ENCODE results near the gene ADAMTSL1. TPM values are rescaled to one million over a fixed set of nuclear protein-coding genes. Genes with fewer than 3 reads are reported as not detected.

ADAMTSL1 gene
- total and polyA plus RNA-seq, 2 of the 13 experiments (the other 11 are each of a cell fraction or from before 2014, with no cell fraction given) = not detected

DNA sequence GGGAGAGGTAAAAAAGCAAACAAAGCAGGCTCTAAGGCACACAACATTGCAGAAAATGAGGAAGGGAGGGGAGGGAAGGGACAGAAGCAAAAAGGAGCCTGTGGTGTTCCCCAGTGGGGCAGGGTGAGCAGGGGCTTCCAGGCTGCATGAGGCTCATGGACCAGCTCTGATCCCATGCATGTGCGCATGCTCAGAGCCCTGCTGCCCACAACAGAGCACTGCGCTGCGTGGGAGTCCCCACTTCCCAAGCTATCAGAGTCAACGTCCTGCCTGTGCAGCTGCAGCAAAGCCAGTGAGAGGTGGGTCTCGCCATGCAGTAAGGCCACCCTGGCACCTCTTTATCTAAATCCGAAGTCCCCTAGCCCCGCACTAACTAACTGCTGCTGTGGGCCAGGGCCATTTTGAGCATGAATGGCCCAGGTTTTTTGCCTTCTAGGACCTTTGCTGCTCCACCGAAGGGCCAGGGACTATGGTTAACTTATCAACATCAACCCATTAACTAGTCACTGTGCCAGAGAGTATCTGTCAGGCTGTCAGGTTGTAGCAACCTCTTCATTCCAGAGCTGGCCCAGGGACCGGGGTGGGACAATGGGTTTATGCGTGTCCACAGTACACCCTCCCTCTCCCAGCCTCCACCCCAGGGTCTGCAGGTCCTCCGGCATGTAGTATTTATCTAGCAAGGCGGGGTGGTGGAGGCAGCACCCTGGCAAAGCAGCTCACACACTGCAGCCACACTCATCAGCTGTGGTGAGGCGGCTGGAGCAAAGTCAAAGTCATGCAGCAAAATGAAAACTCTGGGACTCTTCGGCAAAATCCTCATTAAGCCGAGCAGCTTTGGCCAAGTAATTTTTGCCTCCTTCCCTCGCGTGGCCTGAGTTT is 435.4 kb downstream of the ADAMTSL1 start:
- no peaks in the 10 kb centered on the region for H3K9me3 ChIP-seq (ENCODE audit: low read length)
- ChIA-PET CTCF (ENCODE audit: low intra/inter-chr PET ratio, low total read pairs) (no interaction called here), POLR2A (no interaction called here)
- peaks cover 0 to 26% of the 10 kb centered on the region in 2 experiments; a peak in 3 of 5 replicates for H3K27me3 ChIP-seq (ENCODE audit: control insufficient read depth in 1 of 2, insufficient read depth in 2 of 2, low read length in 2 of 2)
- H3K4me2 ChIP-seq (ENCODE audit: low read depth, low read length) = no peak overlapping the region
- no peaks in the 10 kb centered on the region for H3K36me3 ChIP-seq (replicated peaks in 1 of 2; ENCODE audit: control insufficient read depth in 1 of 2, insufficient read depth in 2 of 2, low read length in 2 of 2)
- FAIRE-seq (no peak), DNase-seq (ENCODE audit: low spot score) (no peak), ATAC-seq (peak; percentile 53; the same call in 2 of the 3 replicates)
- H3K79me2 ChIP-seq (ENCODE audit: insufficient read depth, low read length) = no peaks in the 10 kb centered on the region
- no peak overlapping the region for H3K4me3 ChIP-seq (replicated peaks in 1 of 3; ENCODE audit: insufficient read depth in 1 of 3, low read depth in 2 of 3, low read length in 3 of 3)
- WGBS (ENCODE audit: low lambda C conversion rate) = 28% methylated on average over 10 of the region's 17 CpGs
- no peaks in the 10 kb centered on the region for H4K20me1 ChIP-seq (ENCODE audit: insufficient read depth, low read length)
- no peak overlapping the region for H3K9ac ChIP-seq (ENCODE audit: insufficient read depth, low read depth, low read length)
- peaks cover 8% of the 10 kb centered on the region; the same call in 1 of the 2 replicates for H3K4me1 ChIP-seq (ENCODE audit: insufficient read depth, low read length)
- H2AFZ ChIP-seq (ENCODE audit: low read length) = no peak overlapping the region
- no peak overlapping the region for H3K27ac ChIP-seq (ENCODE audit: extremely low read length, insufficient read depth, low read length)
- in situ Hi-C loops (cut with HindIII; ENCODE audit: extremely low pct_ligation_motif_present, low pct_unique_long_range_greater_than_20kb) (no loop called here), intact Hi-C loops (cut with micrococcal nuclease; ENCODE audit: unreplicated experiment) (no loop called here)
- BruUV-seq (replicated peaks) = no TSS peak
- TF ChIP-seq ZNF747 (CRISPR knock-in tag; IDR thresholded peaks at IDR 0.05; ENCODE audit: borderline replicate concordance) (no peak), RELA (CRISPR knock-in tag; IDR thresholded peaks at IDR 0.05) (no peak), ZNF569 (CRISPR knock-in tag; IDR thresholded peaks at IDR 0.05; ENCODE audit: borderline replicate concordance) (no peak), HNF4A (CRISPR knock-in tag; IDR thresholded peaks at IDR 0.05) (no peak), ZNF850 (CRISPR knock-in tag; conservative IDR thresholded peaks at IDR 0.05) (no peak), ZNF567 (CRISPR knock-in tag; IDR thresholded peaks at IDR 0.05; ENCODE audit: borderline replicate concordance) (no peak), ZNF678 (CRISPR knock-in tag; IDR thresholded peaks at IDR 0.05) (no peak), ZKSCAN1 (IDR thresholded peaks at IDR 0.05; ENCODE audit: low read length) (no peak), CC2D1A (CRISPR knock-in tag; IDR thresholded peaks at IDR 0.05) (no peak), ZNF317 (CRISPR knock-in tag; IDR thresholded peaks at IDR 0.05) (no peak), SMARCE1 (IDR thresholded peaks at IDR 0.05; ENCODE audit: borderline replicate concordance) (no peak), BCL6 (CRISPR knock-in tag; IDR thresholded peaks at IDR 0.05) (no peak), ZNF775 (CRISPR knock-in tag; IDR thresholded peaks at IDR 0.05; ENCODE audit: borderline replicate concordance) (no peak), KDM4B (CRISPR knock-in tag; IDR thresholded peaks at IDR 0.05) (no peak)
- TF ChIP-seq, protein P1, sequence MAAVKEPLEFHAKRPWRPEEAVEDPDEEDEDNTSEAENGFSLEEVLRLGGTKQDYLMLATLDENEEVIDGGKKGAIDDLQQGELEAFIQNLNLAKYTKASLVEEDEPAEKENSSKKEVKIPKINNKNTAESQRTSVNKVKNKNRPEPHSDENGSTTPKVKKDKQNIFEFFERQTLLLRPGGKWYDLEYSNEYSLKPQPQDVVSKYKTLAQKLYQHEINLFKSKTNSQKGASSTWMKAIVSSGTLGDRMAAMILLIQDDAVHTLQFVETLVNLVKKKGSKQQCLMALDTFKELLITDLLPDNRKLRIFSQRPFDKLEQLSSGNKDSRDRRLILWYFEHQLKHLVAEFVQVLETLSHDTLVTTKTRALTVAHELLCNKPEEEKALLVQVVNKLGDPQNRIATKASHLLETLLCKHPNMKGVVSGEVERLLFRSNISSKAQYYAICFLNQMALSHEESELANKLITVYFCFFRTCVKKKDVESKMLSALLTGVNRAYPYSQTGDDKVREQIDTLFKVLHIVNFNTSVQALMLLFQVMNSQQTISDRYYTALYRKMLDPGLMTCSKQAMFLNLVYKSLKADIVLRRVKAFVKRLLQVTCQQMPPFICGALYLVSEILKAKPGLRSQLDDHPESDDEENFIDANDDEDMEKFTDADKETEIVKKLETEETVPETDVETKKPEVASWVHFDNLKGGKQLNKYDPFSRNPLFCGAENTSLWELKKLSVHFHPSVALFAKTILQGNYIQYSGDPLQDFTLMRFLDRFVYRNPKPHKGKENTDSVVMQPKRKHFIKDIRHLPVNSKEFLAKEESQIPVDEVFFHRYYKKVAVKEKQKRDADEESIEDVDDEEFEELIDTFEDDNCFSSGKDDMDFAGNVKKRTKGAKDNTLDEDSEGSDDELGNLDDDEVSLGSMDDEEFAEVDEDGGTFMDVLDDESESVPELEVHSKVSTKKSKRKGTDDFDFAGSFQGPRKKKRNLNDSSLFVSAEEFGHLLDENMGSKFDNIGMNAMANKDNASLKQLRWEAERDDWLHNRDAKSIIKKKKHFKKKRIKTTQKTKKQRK (IDR thresholded peaks at IDR 0.05; ENCODE audit: low read length) = no peak
- TF ChIP-seq, protein P2, sequence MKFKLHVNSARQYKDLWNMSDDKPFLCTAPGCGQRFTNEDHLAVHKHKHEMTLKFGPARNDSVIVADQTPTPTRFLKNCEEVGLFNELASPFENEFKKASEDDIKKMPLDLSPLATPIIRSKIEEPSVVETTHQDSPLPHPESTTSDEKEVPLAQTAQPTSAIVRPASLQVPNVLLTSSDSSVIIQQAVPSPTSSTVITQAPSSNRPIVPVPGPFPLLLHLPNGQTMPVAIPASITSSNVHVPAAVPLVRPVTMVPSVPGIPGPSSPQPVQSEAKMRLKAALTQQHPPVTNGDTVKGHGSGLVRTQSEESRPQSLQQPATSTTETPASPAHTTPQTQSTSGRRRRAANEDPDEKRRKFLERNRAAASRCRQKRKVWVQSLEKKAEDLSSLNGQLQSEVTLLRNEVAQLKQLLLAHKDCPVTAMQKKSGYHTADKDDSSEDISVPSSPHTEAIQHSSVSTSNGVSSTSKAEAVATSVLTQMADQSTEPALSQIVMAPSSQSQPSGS (CRISPR knock-in tag; IDR thresholded peaks at IDR 0.05) = no peak
- TF ChIP-seq, protein P3, sequence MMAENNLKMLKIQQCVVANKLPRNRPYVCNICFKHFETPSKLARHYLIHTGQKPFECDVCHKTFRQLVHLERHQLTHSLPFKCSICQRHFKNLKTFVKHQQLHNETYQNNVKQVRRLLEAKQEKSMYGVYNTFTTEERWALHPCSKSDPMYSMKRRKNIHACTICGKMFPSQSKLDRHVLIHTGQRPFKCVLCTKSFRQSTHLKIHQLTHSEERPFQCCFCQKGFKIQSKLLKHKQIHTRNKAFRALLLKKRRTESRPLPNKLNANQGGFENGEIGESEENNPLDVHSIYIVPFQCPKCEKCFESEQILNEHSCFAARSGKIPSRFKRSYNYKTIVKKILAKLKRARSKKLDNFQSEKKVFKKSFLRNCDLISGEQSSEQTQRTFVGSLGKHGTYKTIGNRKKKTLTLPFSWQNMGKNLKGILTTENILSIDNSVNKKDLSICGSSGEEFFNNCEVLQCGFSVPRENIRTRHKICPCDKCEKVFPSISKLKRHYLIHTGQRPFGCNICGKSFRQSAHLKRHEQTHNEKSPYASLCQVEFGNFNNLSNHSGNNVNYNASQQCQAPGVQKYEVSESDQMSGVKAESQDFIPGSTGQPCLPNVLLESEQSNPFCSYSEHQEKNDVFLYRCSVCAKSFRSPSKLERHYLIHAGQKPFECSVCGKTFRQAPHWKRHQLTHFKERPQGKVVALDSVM (CRISPR knock-in tag; IDR thresholded peaks at IDR 0.05) = no peak

Data from HepG2 (cell line).